HG03095 (cell line): ENCODE results near the gene FAM83D.

Experiments used
- ATAC-seq: cut with Tn5 transposase; IDR thresholded peaks from one replicate; pipeline ENCODE4 v1.9.1; 2021; ENCODE audit warnings: moderate library complexity; ENCODE audit not compliant: unreplicated experiment

FAM83D gene

GRCh38 chr20:38894091-38894847, 31.9 kb upstream of the FAM83D start:
- no peak for ATAC-seq

DNA sequence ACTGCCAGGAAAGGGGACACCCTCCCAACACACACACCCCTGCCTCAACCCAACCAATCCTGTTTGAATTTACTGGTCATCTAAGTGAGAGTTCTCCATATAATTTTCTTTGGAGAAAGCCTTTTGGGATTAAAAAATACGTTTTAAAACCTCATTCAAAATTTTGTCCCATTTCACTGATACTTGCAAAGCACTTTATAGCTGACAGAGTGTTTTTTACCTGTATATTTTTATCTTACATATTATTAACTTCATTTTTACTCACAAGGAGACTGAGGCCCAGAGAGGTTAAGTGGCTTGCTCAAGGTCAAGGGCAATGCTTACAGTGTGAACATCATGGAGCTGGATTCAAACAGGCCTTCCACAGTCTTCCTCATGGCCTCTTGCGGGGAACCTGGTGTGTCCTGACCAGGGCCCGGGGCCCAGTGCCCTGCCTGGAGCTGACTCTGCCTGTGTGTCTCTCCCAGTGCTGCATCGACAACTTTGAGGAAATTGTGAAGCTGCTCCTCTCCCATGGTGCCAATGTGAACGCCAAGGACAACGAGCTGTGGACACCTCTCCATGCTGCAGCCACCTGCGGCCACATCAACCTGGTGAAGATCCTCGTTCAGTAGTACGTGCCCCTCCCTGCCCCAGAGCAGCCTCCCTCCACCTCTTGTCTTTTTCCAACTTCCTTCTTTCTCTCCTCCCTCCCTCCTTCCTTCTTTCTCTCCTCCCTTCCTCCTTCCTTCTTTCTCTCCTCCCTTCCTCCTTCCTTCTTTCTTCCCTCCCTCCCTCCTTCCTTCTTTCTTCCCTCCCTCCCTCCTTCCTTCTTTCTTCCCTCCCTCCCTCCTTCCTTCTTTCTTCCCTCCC, 30.9 kb upstream of the FAM83D start:
- no peak for ATAC-seq

- ATAC-seq, result no peak
Measured at GRCh38 chr20:38896009-38896594, 30.1 kb upstream of the FAM83D start.

GRCh38 chr20:38897267-38897666, 28.9 kb upstream of the FAM83D start:
- ATAC-seq, result no peak

DNA sequence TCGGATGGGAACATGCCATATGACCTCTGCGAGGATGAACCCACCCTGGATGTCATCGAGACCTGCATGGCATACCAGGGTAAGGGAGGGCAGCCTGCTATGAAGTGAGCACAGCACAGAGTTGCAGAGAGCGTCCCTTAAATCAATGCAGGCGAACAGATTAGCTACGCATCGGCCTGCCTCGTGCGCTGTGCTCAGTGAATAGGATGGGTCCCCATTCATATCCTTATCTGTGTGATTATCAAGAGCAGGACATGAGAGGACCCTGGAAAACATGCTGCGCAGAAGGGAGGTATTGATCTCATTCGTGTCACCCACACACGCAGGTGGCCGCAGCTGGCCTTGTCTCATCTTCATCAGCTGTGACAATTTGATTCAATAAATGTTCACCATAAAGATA, 25.6 kb upstream of the FAM83D start:
- ATAC-seq, result no peak

- no peak for ATAC-seq
Measured at GRCh38 chr20:38902601-38903000, 23.6 kb upstream of the FAM83D start.

DNA sequence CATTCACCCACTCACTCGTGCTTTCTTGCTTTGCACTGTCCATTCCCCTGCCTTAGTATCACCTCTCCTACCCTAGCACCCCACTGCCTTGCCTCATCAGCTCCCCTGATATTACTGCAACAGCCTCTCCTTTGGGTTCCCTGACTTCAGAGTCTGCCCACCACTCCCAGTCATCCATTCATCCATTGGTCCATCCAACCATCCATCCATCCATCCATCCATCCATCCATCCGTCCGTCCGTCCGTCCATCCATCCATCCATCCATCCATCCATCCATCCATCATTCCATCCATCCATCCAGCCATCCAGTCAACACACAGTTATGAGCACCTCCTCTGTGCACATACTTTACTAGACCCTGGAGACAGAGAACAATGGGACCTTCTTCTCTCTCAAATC, 22.9 kb upstream of the FAM83D start:
- no peak for ATAC-seq

DNA sequence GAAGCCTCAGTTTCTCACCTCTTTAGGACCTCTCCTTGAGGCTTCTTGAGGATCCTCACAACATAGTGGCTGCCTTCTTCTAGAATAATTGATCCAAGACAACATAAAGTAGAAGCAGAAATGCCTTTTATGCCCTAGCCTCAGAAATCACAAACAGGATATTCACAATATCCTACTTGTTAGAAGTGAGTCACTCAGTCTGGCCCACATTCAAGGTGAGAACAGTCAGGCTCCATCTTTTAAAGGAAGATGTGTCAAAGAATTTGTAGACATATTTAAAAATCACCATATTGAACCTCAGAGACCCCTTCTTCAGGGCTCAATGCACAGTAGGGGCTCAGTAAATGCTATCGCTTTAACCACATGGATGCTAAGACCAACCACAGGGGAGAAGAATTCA, 20.8 kb upstream of the FAM83D start:
- no peak for ATAC-seq

- ATAC-seq, result no peak
Measured at GRCh38 chr20:38907918-38908677, 18.1 kb upstream of the FAM83D start.

GRCh38 chr20:38915355-38915754, 10.9 kb upstream of the FAM83D start:
- no peak for ATAC-seq

GRCh38 chr20:38917657-38918056, 8.6 kb upstream of the FAM83D start:
- ATAC-seq, result no peak

GRCh38 chr20:38918172-38918571, 8.0 kb upstream of the FAM83D start:
- ATAC-seq, result no peak

DNA sequence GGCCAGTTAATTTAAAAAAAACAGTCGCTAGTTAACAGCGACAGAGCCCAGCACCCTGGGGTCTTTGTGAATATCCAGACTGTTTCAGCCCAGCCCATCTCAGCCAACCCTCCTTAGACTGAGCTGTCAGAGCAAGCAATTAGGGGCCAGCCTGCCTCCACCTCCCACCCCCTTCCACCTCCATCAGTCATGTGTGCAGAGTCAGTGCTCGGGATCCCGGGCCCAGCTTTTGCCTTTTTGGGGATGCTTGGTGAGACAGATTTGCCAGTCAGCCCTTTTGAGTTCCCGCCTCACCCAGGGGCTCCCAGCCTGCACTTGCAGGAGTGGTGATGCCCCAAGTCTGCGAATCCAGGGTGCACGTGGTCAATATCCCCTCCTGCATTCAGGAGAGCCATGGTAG, 6.5 kb upstream of the FAM83D start:
- ATAC-seq, result no peak

DNA sequence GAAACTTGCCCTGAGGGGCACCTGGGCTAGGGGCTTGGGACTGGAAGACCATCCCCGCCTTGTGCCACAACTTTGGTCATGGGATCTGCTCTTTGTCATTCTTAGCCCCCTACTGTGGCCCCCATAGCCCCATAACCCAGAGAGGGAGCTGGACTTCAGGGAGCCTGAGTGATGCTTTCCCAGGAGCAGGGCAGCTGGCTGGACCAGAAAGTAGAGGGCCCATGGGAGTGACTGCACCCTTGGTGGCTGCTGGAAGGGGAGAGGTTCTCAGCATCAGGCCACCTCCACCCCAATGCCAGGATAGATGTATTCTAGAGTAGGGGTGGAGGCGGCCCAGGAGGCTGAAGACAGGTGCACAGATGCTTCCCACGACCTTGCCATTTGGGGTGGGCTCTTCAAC, 5.8 kb upstream of the FAM83D start:
- ATAC-seq, result no peak

DNA sequence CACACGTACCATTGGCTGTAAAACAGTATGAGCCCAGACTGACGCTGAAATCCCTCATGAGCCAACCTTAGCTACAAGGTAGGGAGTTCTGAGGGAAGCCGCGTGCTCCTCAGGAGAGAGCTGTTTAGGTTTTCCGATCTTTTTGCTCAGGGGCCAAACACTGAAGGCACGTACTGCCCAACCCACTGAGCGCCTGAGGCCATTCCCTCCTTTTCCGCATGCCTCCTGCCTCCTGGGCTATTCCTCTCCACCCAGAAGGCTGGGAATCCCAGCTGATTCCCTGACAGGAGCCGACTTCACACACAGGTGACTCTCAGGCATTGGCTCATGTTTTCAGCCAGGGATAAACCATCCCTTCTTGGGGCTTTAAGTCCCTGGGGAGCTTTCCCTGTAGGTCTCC, 5.4 kb upstream of the FAM83D start:
- no peak for ATAC-seq

GRCh38 chr20:38924718-38925117, 1.5 kb upstream of the FAM83D start:
- ATAC-seq, result no peak

- no peak for ATAC-seq
Measured at GRCh38 chr20:38926934-38927616, 858 bp downstream of the FAM83D start.

GRCh38 chr20:38927902-38928578, 1.8 kb downstream of the FAM83D start:
- no peak for ATAC-seq

DNA sequence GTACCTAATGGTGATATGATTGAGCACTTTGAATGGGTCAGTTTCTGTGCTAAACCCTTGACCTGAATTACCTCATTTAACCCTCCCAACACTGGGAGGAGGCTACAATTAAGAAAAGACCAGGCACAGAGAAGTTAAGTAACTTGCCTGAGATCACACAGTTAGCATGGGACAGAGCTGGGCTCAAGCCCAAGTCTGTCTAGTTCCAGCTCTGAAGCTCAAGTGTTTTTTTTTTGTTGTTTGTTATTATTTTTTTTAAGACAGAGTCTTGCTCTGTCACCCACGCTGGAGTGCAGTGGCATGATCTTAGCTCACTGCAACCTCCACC, 4.0 kb downstream of the FAM83D start:
- no peak for ATAC-seq

GRCh38 chr20:38931984-38932383, 5.8 kb downstream of the FAM83D start:
- no peak for ATAC-seq
